Heart right ventricle (tissue), 16 donors: ENCODE results near the gene UQCC2. TPM values are rescaled to one million over a fixed set of nuclear protein-coding genes. Genes with fewer than 3 reads are reported as not detected.

Source experiments
- ATAC-seq, 8 donors: fragments of 200-7000 bp; cut with Tn5 transposase; one replicate each; pipeline ENCODE4 v1.9.1; 2020; ENCODE audit warnings: mild to moderate bottlenecking in 8 of 8, moderate library complexity in 8 of 8, moderate number of reproducible peaks in 1 of 8
- DNase-seq, 2 donors: peaks; one replicate each; pipeline ENCODE4 v3.0.0-alpha.2; 2020
- H3K27ac ChIP-seq, 10 donors: fragments of 200-600 bp; sonication (generic) in 2 of 10; one replicate each; pipeline versions ENCODE4 v1.5.0 to v1.8.0; 2020 to 2022; ENCODE audit warnings: mild to moderate bottlenecking in 3 of 10
- H3K27me3 ChIP-seq, 7 donors: fragments of 200-600 bp; one replicate each; pipeline ENCODE4 v1.8.0; 2021 to 2022; ENCODE audit warnings: mild to moderate bottlenecking in 2 of 7
- H3K36me3 ChIP-seq, 9 donors: fragments of 200-600 bp; sonication (generic) in 1 of 9; one replicate each; pipeline versions ENCODE4 v1.5.0 to v1.8.0; 2020 to 2022; ENCODE audit warnings: mild to moderate bottlenecking in 2 of 9
- H3K4me1 ChIP-seq, 9 donors: fragments of 200-600 bp; sonication (generic) in 1 of 9; one replicate each; pipeline versions ENCODE4 v1.5.0 to v1.8.0; 2020 to 2022; ENCODE audit warnings: mild to moderate bottlenecking in 4 of 9
- H3K4me3 ChIP-seq, 10 donors: fragments of 200-600 bp; sonication (generic) in 2 of 10; one replicate each; pipeline versions ENCODE4 v1.5.0 to v1.8.0; 2020 to 2022; ENCODE audit warnings: mild to moderate bottlenecking in 7 of 10, moderate library complexity in 2 of 10
- H3K9me3 ChIP-seq, 11 donors: fragments of 200-600 bp in 10 of 11; sonication (generic) in 2 of 11; one replicate each; pipeline versions ENCODE4 v1.5.0 to v1.8.0; 2013 to 2022; ENCODE audit warnings: mild to moderate bottlenecking in 2 of 11, control low read depth in 1 of 11, moderate library complexity in 1 of 11
- WGBS, 2 donors: extraction: QIAGEN DNeasy Blood & Tissue Kit; methylation state at CpG; one replicate each; pipeline ENCODE4 v1.1.7; 2013; ENCODE audit warnings: inconsistent platforms in 1 of 2; 5-methylcytosine and 5-hydroxymethylcytosine counted together
- intact Hi-C, 10 donors: fragments of 100-400 bp; cut with DNase I; formaldehyde crosslinking; loops; one replicate each; pipeline versions ENCODE4 v1.11.1 to v1.14.2; 2022
- polyA plus RNA-seq, 2 donors: library from polyadenylated mRNA; stranded (reverse); fragments of 200-250 nt; gene quantifications; one replicate each; pipeline ENCODE4 v1.2.3, GENCODE V29; 2013
- total RNA-seq, 10 donors: library from RNA; stranded (reverse); fragmentation: NEBNext Ultra II Directional in 3 of 10; extraction: Animal tissue kit (Norgen Biotek cat#: 25700) in 3 of 10; gene quantifications; one replicate each; pipeline versions ENCODE4 v1.2.1 to v1.2.4, GENCODE V29; 2021 to 2023
- TF ChIP-seq, protein P1 (sequence below), 9 donors: fragments of 200-600 bp; sonication (generic) in 2 of 9; IDR thresholded peaks; one replicate each; pipeline versions ENCODE4 v1.5.0 to v1.8.0; 2021 to 2022; ENCODE audit warnings: antibody characterized with exemption in 9 of 9, mild to moderate bottlenecking in 5 of 9, moderate library complexity in 1 of 9
- donor health status: Arrhythmogenic right ventricular cardiomyopathy.
- donor health status: ischemic (EF 13 %, LVEDD 7.1; RV severe dilation, severe dysfunction).
- donor health status: healthy with polysubstance abuse.
- donor health status: DM: no; HTN: yes; CAD: no.
- donor health status: DM: no; HTN: no; CAD: no.
- donor health status: ischemic (EF 25% LVEDD 6.9; RV normal size, moderate dysfunction).
- donor health status: ischemic (EF 25% LVEDD 5.7; RV mildly dilated, moderate dysfunction).
- donor health status: healthy.
- donor health status: DM: yes; HTN: yes; CAD: no.
- donor health status: Ischemic cardiomyopathy.
- donor health status: ischemic (EF 35%, LVEDD 5.7; RV mildly dilated, moderate dysfunction).
- donor health status: nonischemic (EF 11% LVEDD 7.7; RV severe dilation, severe dysfunction).
- donor health status: DM: yes; HTN: yes; CAD: no.
- donor health status: PGD.
- donor health status: ischemic (EF 29% LVEDD 5.4; RV normal size, mild dysfunction).
- donor health status: nonischemic (EF 23%, LVEDD 6.1; RV moderate dilation, normal function).

Gene UQCC2
- total and polyA plus RNA-seq, 12 donors: 200 to 598 (median 245) TPM

DNA sequence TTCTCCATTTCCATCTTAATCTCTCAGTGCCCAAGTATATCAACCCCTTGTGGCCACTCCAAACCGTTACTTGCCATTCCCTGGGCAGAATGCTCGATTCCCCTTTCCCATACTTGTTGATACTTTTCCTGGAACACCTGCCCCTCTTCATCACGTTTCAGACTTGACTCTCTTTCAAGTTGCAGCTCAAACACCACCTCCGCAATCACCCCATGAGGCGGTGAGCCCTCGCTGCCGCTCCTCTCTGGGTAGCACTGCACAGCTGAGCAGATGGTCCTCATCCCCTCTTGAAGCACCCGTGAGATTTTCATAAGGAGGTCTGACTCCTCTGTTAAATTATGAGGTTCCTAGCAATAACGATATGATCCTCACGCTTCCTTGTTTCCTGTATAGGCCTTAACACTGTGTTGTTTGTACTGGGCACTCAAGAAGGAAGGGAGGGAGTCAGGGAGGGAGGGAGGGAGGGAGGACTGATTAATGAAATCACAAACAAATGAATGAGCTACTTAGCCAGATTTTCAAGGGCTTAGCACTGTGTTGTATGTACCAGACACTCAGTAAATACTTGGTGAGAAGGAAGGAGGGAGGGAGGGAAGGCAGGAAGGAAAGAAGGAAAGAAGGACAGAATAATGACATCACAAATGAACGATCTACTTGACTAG is 8.0 kb upstream of the UQCC2 start:
- 75 to 77% methylated on average over 11 of the region's 11 CpGs for WGBS, 2 donors
- no peak overlapping the region for H3K27ac ChIP-seq
- ATAC-seq: no peak

DNA sequence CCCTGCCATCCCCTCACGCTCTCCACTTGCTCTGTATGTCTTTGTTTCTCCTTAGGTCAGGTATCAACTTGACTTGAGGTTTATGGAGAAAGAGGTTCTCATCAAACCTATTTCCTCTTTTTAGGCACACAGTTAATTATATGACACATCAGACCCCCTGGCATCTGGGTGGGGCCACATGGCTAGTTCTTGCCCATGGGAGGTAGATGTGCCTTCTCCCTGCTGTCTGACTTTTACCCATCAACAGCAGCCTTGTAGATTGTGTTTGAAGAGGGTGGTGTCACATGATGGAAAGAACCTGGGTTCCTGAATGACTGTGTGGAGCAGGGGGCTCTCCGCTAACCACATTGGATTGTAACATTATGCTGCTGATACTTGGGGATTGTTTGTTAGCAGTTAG is 7.2 kb upstream of the UQCC2 start:
- H3K36me3 ChIP-seq: peaks cover 0 to 4% (median 0%) of the 10 kb centered on the region in 9 donors
- WGBS, 2 donors: 98 to 100% methylated on average over 2 of the region's 2 CpGs
- no peaks in the 10 kb centered on the region for H3K9me3 ChIP-seq
- no peak for ATAC-seq
- TF ChIP-seq, protein P1, sequence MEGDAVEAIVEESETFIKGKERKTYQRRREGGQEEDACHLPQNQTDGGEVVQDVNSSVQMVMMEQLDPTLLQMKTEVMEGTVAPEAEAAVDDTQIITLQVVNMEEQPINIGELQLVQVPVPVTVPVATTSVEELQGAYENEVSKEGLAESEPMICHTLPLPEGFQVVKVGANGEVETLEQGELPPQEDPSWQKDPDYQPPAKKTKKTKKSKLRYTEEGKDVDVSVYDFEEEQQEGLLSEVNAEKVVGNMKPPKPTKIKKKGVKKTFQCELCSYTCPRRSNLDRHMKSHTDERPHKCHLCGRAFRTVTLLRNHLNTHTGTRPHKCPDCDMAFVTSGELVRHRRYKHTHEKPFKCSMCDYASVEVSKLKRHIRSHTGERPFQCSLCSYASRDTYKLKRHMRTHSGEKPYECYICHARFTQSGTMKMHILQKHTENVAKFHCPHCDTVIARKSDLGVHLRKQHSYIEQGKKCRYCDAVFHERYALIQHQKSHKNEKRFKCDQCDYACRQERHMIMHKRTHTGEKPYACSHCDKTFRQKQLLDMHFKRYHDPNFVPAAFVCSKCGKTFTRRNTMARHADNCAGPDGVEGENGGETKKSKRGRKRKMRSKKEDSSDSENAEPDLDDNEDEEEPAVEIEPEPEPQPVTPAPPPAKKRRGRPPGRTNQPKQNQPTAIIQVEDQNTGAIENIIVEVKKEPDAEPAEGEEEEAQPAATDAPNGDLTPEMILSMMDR (IDR thresholded peaks at IDR 0.05): no peak
- H3K4me3 ChIP-seq: no peak overlapping the region
- DNase-seq: no peak
- H3K27ac ChIP-seq: peak overlapping the region in 3 of 10 donors; percentile 10 to 60 (median 47)
- H3K27me3 ChIP-seq: peaks cover 0 to 6% (median 0%) of the 10 kb centered on the region in 7 donors
- peaks cover 0 to 39% (median 19%) of the 10 kb centered on the region in 9 donors for H3K4me1 ChIP-seq
- intact Hi-C loops: loop anchor here in 1 of 10 donors (5.0 kb wide), 1 partner anchor 44 kb away; no protein-coding TSS in a partner anchor

More for the DNA sequence above, 8.0 kb upstream of the UQCC2 start:
- H3K36me3 ChIP-seq: peaks cover 0 to 4% (median 0%) of the 10 kb centered on the region in 9 donors
- TF ChIP-seq, protein P1 (IDR thresholded peaks at IDR 0.05): no peak
- H3K4me1 ChIP-seq: peaks cover 0 to 41% (median 19%) of the 10 kb centered on the region in 9 donors
- H3K9me3 ChIP-seq: no peaks in the 10 kb centered on the region
- no peak overlapping the region for H3K4me3 ChIP-seq
- intact Hi-C loops: loop anchor here in 1 of 10 donors (5.0 kb wide), 1 partner anchor 43 kb away; no protein-coding TSS in a partner anchor
- DNase-seq: no peak
- H3K27me3 ChIP-seq: peaks cover 0 to 6% (median 0%) of the 10 kb centered on the region in 7 donors

DNA sequence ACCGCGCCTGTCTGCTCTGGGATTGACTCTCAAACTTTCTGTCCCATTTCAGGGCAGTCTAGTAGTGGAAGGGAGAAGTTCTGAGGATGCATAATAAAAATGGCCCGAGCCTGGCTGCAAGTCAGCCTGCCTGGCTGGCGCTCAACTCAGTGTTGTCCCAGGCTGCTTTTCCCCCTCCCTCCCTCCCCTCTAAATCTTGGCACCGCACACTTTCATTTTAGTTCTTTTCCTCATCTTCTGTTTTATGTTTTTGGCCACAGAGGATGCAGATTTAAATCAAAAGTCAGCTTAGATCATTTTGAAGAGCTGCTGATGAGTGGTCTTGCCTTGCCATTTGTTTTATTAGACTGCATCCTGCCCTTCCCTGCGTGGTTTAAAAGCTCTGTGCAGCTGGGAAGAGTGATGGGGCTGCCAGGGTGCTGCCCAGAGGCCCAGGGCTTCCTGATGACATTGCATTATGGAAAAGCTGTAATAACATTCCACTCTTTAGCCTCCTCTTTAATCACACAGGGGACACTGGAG is 6.5 kb upstream of the UQCC2 start:
- intact Hi-C loops: loop anchor here in 1 of 10 donors (5.0 kb wide), 1 partner anchor 44 kb away; no protein-coding TSS in a partner anchor
- Histone ChIP-seq H3K9me3 (no peaks in the 10 kb centered on the region), H3K27me3 (peaks cover 0 to 4% (median 0%) of the 10 kb centered on the region in 7 donors), H3K4me1 (peaks cover 0 to 32% (median 19%) of the 10 kb centered on the region in 9 donors), H3K4me3 (no peak overlapping the region), H3K27ac (peak overlapping the region in 7 of 10 donors; percentile 5 to 60 (median 39)), H3K36me3 (peaks cover 0 to 4% (median 0%) of the 10 kb centered on the region in 9 donors)
- TF ChIP-seq, protein P1 (IDR thresholded peaks at IDR 0.05): no peak
- peak in 2 of 8 donors; percentile 44 to 55 for ATAC-seq
- WGBS, 2 donors: 42 to 44% methylated on average over 6 of the region's 6 CpGs
- no peak for DNase-seq

DNA sequence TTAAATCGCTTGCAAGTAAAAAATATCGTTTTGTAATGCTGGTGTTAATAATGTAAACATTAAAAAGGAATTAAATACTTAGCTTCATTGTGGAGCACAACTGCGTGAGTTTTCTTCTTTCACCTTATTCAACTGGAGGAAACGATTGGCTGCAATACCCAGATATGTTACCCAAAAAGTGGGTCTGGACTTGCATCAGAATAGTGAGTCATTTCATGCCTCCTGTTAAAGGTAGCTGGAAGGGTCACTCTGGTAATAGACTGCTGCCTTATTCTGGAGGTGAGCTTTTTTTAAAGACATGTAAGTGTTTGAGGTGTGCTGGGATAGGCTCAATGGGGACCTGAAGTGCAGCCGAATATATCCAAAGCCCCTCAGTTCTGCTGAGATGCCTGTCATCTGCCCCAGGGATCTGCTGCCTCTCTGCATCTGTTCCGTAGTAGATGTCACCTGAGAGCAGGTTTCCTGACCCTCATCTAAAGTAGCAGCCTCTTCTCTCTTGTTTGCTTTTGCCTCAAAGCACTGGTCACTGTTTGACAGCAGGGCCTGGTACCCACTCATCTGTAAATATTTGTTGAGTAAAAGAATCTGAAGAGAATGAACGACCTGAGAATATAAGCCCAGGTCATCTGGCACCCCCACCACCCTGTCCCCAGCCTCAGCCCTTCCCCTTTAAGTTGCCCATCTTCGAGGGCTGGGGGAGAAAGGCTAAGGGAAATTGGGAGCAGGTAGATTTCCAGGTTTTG is 5.6 kb upstream of the UQCC2 start:
- intact Hi-C loops: loop anchor here in 1 of 10 donors (5.0 kb wide), 1 partner anchor 45 kb away; no protein-coding TSS in a partner anchor
- 88% methylated on average over 8 of the region's 8 CpGs for WGBS, 2 donors
- DNase-seq (no peak), ATAC-seq (no peak)
- no peaks in the 10 kb centered on the region for H3K27me3 ChIP-seq
- H3K9me3 ChIP-seq: no peaks in the 10 kb centered on the region
- TF ChIP-seq, protein P1 (IDR thresholded peaks at IDR 0.05): no peak
- peak overlapping the region in 6 of 10 donors; percentile 10 to 60 (median 41) for H3K27ac ChIP-seq
- H3K4me3 ChIP-seq: no peak overlapping the region
- peaks cover 0 to 25% (median 17%) of the 10 kb centered on the region in 9 donors for H3K4me1 ChIP-seq
- peaks cover 0 to 4% (median 0%) of the 10 kb centered on the region in 9 donors for H3K36me3 ChIP-seq
